ENCODE results near the gene PLCB3. TPM values are rescaled to one million over a fixed set of nuclear protein-coding genes. Genes with fewer than 3 reads are reported as not detected.

Gene PLCB3
- total and polyA plus RNA-seq, 2 experiments from 2014 or later = 10.6 to 24.7 TPM

DNA sequence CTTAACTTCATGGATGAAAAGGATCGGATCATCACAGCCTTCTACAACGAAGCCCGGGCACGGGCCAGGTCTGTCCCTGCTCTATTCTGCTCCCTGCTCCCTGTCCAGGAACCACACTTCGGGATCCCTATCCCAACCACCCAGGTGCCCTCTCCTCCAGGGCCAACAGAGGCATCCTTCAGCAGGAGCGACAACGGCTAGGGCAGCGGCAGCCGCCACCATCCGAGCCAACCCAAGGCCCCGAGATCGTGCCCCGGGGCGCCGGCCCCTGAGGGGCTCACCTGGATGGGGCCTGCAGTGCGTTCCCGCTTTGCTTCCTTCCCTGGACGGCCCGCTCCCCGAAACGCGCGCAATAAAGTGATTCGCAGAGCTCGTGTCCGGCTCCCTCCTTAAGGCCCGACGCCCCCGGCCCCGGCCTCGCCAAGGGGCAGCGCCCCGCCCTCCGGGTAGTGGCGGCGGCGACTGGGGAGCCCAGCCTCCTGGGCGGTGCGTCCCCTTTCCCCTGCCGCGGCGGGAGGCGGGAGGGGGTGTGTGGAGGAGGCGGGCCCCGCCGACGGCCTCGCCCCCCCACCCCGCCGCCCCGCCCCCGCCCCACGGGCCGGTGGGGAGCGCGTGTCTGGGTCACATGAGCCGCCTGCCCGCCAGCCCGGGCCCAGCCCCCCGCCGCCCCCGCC, 17.3 kb upstream of the PLCB3 start, which contains the start of gene VEGFB:
Gene VEGFB (plus strand): TSS at position 672 of the 674 bp plus-strand sequence. CDS start 250 bp downstream, outside the sequence.
- peak; percentile 64 to 81 for DNase-seq (ENCODE audit: low read depth in 1 of 2, low spot score in 1 of 2)
- H3K4me1 ChIP-seq (ENCODE audit: low read depth) = peaks cover 11% of the 10 kb centered on the region
- H3K9me3 ChIP-seq (ENCODE audit: low read depth) = no peaks in the 10 kb centered on the region
- no peaks in the 10 kb centered on the region for H3K27me3 ChIP-seq
- peak within 1 kb of the TSS; percentile 62 for H3K4me3 ChIP-seq
- no peak for TF ChIP-seq CTCF (IDR thresholded peaks at IDR 0.05; ENCODE audit: low read depth, low read length)
- peak within 1 kb of the TSS; percentile 25 for H3K27ac ChIP-seq
- peaks cover 3% of the 10 kb centered on the region for H3K36me3 ChIP-seq

- Histone ChIP-seq H3K4me3 (peak overlapping the region; percentile 62), H3K4me1 (ENCODE audit: low read depth) (peaks cover 7% of the 10 kb centered on the region), H3K36me3 (peaks cover 3% of the 10 kb centered on the region), H3K9me3 (ENCODE audit: low read depth) (no peaks in the 10 kb centered on the region), H3K27me3 (no peaks in the 10 kb centered on the region), H3K27ac (peak overlapping the region; percentile 25)
- DNase-seq (ENCODE audit: low read depth in 1 of 2, low spot score in 1 of 2) = peak; percentile 17 to 76
- TF ChIP-seq CTCF (IDR thresholded peaks at IDR 0.05; ENCODE audit: low read depth, low read length) = no peak
These were observed 16.5 kb upstream of the PLCB3 start for GRCh38 chr11:64234647-64235379.

GRCh38 chr11:64235437-64236161, 15.7 kb upstream of the PLCB3 start:
- H3K27me3 ChIP-seq = no peaks in the 10 kb centered on the region
- peak overlapping the region; percentile 62 for H3K4me3 ChIP-seq
- H3K27ac ChIP-seq = no peak overlapping the region
- H3K4me1 ChIP-seq (ENCODE audit: low read depth) = peaks cover 11% of the 10 kb centered on the region
- no peaks in the 10 kb centered on the region for H3K9me3 ChIP-seq (ENCODE audit: low read depth)
- no peak for DNase-seq (ENCODE audit: low read depth in 1 of 2, low spot score in 1 of 2)
- no peak for TF ChIP-seq CTCF (IDR thresholded peaks at IDR 0.05; ENCODE audit: low read depth, low read length)
- H3K36me3 ChIP-seq = peaks cover 3% of the 10 kb centered on the region

GRCh38 chr11:64237484-64237951, 13.8 kb upstream of the PLCB3 start:
- TF ChIP-seq CTCF (IDR thresholded peaks at IDR 0.05; ENCODE audit: low read depth, low read length) = no peak
- Histone ChIP-seq H3K4me3 (no peak overlapping the region), H3K27me3 (no peaks in the 10 kb centered on the region)

GRCh38 chr11:64238076-64238475, 13.3 kb upstream of the PLCB3 start:
- Histone ChIP-seq H3K36me3 (peaks cover 3% of the 10 kb centered on the region), H3K27ac (no peak overlapping the region), H3K9me3 (ENCODE audit: low read depth) (no peaks in the 10 kb centered on the region), H3K27me3 (no peaks in the 10 kb centered on the region), H3K4me1 (ENCODE audit: low read depth) (peaks cover 11% of the 10 kb centered on the region), H3K4me3 (no peak overlapping the region)
- DNase-seq (ENCODE audit: low read depth in 1 of 2, low spot score in 1 of 2) = no peak
- no peak for TF ChIP-seq CTCF (IDR thresholded peaks at IDR 0.05; ENCODE audit: low read depth, low read length)

More at GRCh38 chr11:64237484-64237951, 13.8 kb upstream of the PLCB3 start:
- Histone ChIP-seq H3K36me3 (peaks cover 3% of the 10 kb centered on the region), H3K9me3 (ENCODE audit: low read depth) (no peaks in the 10 kb centered on the region), H3K4me1 (ENCODE audit: low read depth) (peaks cover 11% of the 10 kb centered on the region), H3K27ac (no peak overlapping the region)
- DNase-seq (ENCODE audit: low read depth in 1 of 2, low spot score in 1 of 2) = no peak

Measured in cardiac muscle cell (in vitro differentiated cells and primary cell).